Measurements from ENCODE around the gene GIT2.

The GIT2 gene

DNA sequence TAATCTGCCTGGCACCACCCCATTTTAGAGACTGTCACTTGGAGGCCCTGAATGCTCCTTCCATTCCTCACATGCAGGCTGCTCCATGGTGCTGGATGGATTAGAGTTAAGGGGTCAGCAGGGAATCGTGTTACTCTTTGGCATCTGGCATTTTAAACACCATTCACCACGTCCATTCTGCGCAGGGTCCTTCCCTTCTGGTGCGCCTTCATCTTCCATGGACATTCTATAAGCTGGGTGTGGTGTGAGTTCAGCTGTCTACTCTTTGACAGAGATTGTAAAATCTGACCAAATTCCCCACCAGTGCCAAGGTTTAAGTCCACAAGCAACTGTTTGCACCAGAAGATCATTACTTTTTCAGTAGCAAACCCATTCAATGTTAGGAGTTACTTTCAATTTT lies 47.8 kb downstream of the GIT2 start:
- H3K36me3 ChIP-seq: peaks cover 23 to 82% (median 56%) of the 10 kb centered on the region in 3 donors
- intact Hi-C loops (cut with DNase I; ENCODE audit: low total_unique reads): no loop called here
- no peak overlapping the region for H3K27ac ChIP-seq
- DNase-seq: no peak
- no peak overlapping the region for H3K4me3 ChIP-seq
- peaks cover 0 to 28% (median 13%) of the 10 kb centered on the region in 4 donors for H3K4me1 ChIP-seq
- no peaks in the 10 kb centered on the region for H3K27me3 ChIP-seq
- TF ChIP-seq, protein P1, sequence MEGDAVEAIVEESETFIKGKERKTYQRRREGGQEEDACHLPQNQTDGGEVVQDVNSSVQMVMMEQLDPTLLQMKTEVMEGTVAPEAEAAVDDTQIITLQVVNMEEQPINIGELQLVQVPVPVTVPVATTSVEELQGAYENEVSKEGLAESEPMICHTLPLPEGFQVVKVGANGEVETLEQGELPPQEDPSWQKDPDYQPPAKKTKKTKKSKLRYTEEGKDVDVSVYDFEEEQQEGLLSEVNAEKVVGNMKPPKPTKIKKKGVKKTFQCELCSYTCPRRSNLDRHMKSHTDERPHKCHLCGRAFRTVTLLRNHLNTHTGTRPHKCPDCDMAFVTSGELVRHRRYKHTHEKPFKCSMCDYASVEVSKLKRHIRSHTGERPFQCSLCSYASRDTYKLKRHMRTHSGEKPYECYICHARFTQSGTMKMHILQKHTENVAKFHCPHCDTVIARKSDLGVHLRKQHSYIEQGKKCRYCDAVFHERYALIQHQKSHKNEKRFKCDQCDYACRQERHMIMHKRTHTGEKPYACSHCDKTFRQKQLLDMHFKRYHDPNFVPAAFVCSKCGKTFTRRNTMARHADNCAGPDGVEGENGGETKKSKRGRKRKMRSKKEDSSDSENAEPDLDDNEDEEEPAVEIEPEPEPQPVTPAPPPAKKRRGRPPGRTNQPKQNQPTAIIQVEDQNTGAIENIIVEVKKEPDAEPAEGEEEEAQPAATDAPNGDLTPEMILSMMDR (IDR thresholded peaks at IDR 0.05): no peak
- no peaks in the 10 kb centered on the region for H3K9me3 ChIP-seq

DNA sequence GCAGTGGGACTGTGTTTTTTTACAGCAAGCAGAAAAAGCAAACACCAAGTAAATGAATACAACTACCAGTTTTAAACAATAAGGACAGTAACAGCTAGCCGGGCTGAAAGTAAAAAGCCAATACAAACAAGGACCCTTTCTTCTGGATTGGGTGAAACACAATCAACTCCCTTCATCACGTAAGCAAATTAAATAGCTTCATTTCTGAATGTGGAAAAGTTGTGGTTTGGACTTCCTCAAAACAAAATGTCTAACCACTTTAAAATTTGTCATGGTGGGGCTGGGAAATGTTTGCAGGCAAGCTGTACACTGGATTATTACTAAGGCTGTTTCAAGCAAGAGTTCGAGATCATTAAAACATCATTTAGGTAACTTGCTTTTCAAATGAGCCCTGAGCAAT lies 48.6 kb downstream of the GIT2 start:
- Histone ChIP-seq H3K4me1 (peaks cover 0 to 24% (median 13%) of the 10 kb centered on the region in 4 donors), H3K36me3 (peaks cover 17 to 75% (median 48%) of the 10 kb centered on the region in 3 donors)
- no peak for DNase-seq

DNA sequence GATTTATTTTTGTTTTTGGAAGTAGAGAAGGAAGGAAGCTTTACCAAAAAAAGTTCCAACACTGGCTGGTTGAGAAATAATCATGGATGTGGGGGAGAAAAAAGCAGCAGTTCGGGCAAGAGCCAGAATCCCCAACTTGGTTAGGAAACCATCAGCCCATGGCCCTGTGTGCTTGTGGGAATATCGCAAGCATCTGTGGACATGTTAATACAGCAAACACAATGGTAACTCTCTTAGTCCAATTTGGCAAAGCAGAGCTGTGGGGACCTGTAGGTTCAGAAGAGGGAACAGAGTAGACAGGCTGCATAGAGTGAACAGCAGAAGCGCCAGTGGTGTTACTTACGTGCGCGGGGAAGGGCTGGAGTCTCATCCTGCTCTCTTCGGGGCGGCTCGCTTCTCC lies 49.3 kb downstream of the GIT2 start:
- Histone ChIP-seq H3K4me3 (no peak overlapping the region), H3K27me3 (no peaks in the 10 kb centered on the region), H3K36me3 (peaks cover 11 to 75% (median 42%) of the 10 kb centered on the region in 3 donors), H3K4me1 (peaks cover 0 to 18% (median 9%) of the 10 kb centered on the region in 4 donors), H3K9me3 (no peaks in the 10 kb centered on the region), H3K27ac (no peak overlapping the region)
- TF ChIP-seq, protein P1 (IDR thresholded peaks at IDR 0.05): no peak
- intact Hi-C loops (cut with DNase I; ENCODE audit: low total_unique reads): no loop called here
- no peak for DNase-seq

More for the DNA sequence above, 48.6 kb downstream of the GIT2 start:
- Histone ChIP-seq H3K27ac (peak overlapping the region in 1 of 2 donors; percentile 5), H3K27me3 (no peaks in the 10 kb centered on the region), H3K9me3 (no peaks in the 10 kb centered on the region), H3K4me3 (no peak overlapping the region)
- TF ChIP-seq, protein P1 (IDR thresholded peaks at IDR 0.05): no peak
- intact Hi-C loops (cut with DNase I; ENCODE audit: low total_unique reads): no loop called here

DNA sequence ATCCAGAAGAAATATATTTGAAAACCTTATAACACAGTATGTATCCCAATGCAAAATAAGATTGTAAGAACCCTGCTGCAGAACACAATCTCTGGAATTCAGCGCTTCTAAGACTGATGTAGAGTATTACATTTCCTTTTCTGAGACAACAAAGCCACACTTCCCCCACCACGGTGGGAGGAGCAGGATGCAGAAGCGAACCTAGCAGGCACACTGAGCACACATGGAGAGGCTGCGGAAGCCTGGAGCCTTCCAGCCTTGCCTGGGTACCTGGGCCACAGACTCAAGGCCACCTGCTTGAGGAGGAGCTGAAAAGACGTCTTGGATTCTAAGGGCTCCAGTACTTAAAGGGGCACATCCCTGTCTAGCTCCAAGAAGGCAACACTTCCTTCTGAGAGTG lies 49.7 kb downstream of the GIT2 start:
- H3K4me1 ChIP-seq: peaks cover 0 to 14% (median 5%) of the 10 kb centered on the region in 4 donors
- no peaks in the 10 kb centered on the region for H3K27me3 ChIP-seq
- no peaks in the 10 kb centered on the region for H3K9me3 ChIP-seq
- no peak overlapping the region for H3K4me3 ChIP-seq
- intact Hi-C loops (cut with DNase I; ENCODE audit: low total_unique reads): no loop called here
- TF ChIP-seq, protein P1 (IDR thresholded peaks at IDR 0.05): no peak
- H3K36me3 ChIP-seq: peaks cover 7 to 75% (median 38%) of the 10 kb centered on the region in 3 donors
- no peak overlapping the region for H3K27ac ChIP-seq
- no peak for DNase-seq

DNA sequence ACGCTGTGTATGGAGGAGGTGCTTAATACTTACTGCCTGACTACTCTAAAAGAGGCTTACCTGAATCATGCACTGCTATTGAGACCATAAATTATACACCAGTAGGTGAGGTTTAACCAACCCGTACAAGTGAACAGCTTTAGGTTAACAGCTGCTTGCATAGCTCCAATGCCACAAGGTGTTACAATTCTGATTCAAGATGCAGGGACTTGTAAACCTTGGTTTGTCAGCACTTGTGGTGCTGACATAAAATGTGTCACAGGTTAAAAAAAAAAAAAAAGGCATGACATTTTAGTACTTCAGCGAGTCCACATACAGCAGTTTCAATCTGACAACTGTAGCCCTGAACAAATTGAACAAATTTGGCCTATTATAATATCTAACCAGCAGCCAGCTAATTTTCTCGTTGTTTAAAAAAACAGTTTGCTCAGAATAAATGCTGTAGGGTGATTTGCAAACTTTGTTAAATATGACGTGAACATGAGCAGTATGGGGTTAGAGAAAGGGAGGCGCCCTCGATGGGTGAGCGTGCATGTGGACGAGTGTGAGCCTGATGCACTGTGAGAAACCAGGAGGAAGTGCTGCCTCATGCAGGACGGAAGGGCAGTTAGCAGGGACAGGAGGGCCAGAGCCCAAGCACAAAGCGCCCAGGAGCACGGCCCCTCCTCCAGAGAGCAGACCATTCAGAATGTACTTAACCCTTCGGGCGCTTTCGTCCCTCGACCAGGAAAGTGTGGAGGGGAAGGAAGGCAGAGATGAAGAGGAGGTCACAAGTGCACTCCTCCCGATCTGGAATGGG lies 51.4 kb downstream of the GIT2 start:
- H3K9me3 ChIP-seq: no peaks in the 10 kb centered on the region
- TF ChIP-seq, protein P1 (IDR thresholded peaks at IDR 0.05): no peak
- H3K27me3 ChIP-seq: no peaks in the 10 kb centered on the region
- intact Hi-C loops (cut with DNase I; ENCODE audit: low total_unique reads): no loop called here
- peaks cover 0 to 62% (median 32%) of the 10 kb centered on the region in 3 donors for H3K36me3 ChIP-seq
- peaks cover 0 to 3% (median 0%) of the 10 kb centered on the region in 4 donors for H3K4me1 ChIP-seq
- H3K4me3 ChIP-seq: no peak overlapping the region
- no peak overlapping the region for H3K27ac ChIP-seq
- no peak for DNase-seq
